Endothelial cell of umbilical vein (primary cell): ENCODE results near the gene LANCL3. TPM values are rescaled to one million over a fixed set of nuclear protein-coding genes. Genes with fewer than 3 reads are reported as not detected.

ENCODE experiments used
- BruUV-seq: library from RNA; stranded (reverse); fragments of 400-500 nt; replicated peaks from 2 replicates; lab custom pipeline; 2021; lab: Mats Ljungman, UMichigan
- CTCF ChIA-PET: fragments of 300-600, 350-600 bp; sonication (Branson Sonifier 250); formaldehyde crosslinking; loops from one replicate; lab custom pipeline; 2021; ENCODE audit warnings: antibody characterized with exemption, inconsistent platforms; lab: Charles Lee
- POLR2A ChIA-PET: fragments of 300-600, 350-600 bp; sonication (Branson Sonifier 250); formaldehyde crosslinking; loops from one replicate; lab custom pipeline; 2021; ENCODE audit warnings: antibody characterized with exemption, inconsistent platforms; lab: Charles Lee
- DNase-seq: peaks from one replicate; pipeline ENCODE4 v3.0.0-alpha.2; 2011; ENCODE audit warnings: low read depth, low spot score
- FAIRE-seq: peaks from 2 replicates; lab custom pipeline; 2011; peaks lifted over from hg19 to GRCh38; lab: Jason Lieb, UNC
- H2AFZ ChIP-seq: 2 replicates; pipeline ENCODE4 v1.6.0; 2012; ENCODE audit warnings: low read depth, low read length, control low read depth, inconsistent platforms
- H3K27ac ChIP-seq: 2 replicates; pipeline ENCODE4 v1.5.1; 2011; ENCODE audit warnings: low read depth, mild to moderate bottlenecking, control low read depth, low read length, moderate library complexity; ENCODE audit not compliant: insufficient read depth
- H3K27me3 ChIP-seq, 2 experiments: 2 replicates each; pipeline versions ENCODE4 v1.6.0 to v1.6.1; 2011; ENCODE audit warnings: low read length in 2 of 2, mixed read lengths in 1 of 2; ENCODE audit not compliant: control insufficient read depth in 2 of 2, insufficient read depth in 2 of 2
- H3K36me3 ChIP-seq, 2 experiments: 2 replicates in 1 of 2; 3 replicates in 1 of 2; pipeline ENCODE4 v1.5.1; 2011; ENCODE audit warnings: low read length in 2 of 2, mild to moderate bottlenecking in 1 of 2, moderate library complexity in 1 of 2; ENCODE audit not compliant: control insufficient read depth in 2 of 2, insufficient read depth in 2 of 2; ENCODE audit errors: extremely low read depth in 1 of 2
- H3K4me1 ChIP-seq: 3 replicates; pipeline ENCODE4 v1.5.1; 2011; ENCODE audit warnings: mild to moderate bottlenecking, low read length; ENCODE audit not compliant: control insufficient read depth, insufficient read depth; ENCODE audit errors: extremely low read depth
- H3K4me2 ChIP-seq: 2 replicates; pipeline ENCODE4 v1.6.1; 2011; ENCODE audit warnings: low read length, control low read depth, mixed read lengths; ENCODE audit not compliant: insufficient read depth
- H3K4me3 ChIP-seq, 3 experiments: fragments of 200-600 bp in 1 of 3; sonication (generic), shearing (Covaris generic) in 1 of 3; replicated peaks in 1 of 3; 2 replicates each; pipeline ENCODE4 v1.5.1; 2011 to 2016; ENCODE audit warnings: control low read depth in 3 of 3, low read length in 3 of 3, mild to moderate bottlenecking in 2 of 3, inconsistent platforms in 1 of 3, low read depth in 1 of 3, moderate library complexity in 1 of 3; ENCODE audit not compliant: insufficient read depth in 1 of 3
- H3K79me2 ChIP-seq: 2 replicates; pipeline ENCODE4 v1.6.0; 2012; ENCODE audit warnings: low read length, inconsistent platforms; ENCODE audit not compliant: control insufficient read depth, insufficient read depth
- H3K9ac ChIP-seq: replicated peaks from 2 replicates; pipeline ENCODE3; 2011; ENCODE audit warnings: low read length, control low read depth; ENCODE audit not compliant: insufficient read depth; ENCODE audit errors: extremely low read depth
- H3K9me1 ChIP-seq: replicated peaks from 3 replicates; pipeline ENCODE4 v1.6.0; 2011; ENCODE audit warnings: mild to moderate bottlenecking, low read length; ENCODE audit not compliant: control insufficient read depth, insufficient read depth; ENCODE audit errors: extremely low read depth
- H3K9me3 ChIP-seq: replicated peaks from 2 replicates; pipeline ENCODE4 v1.5.1; 2012; ENCODE audit warnings: low read length, inconsistent platforms; ENCODE audit not compliant: control insufficient read depth, insufficient read depth
- H4K20me1 ChIP-seq: replicated peaks from 2 replicates; pipeline ENCODE3; 2011; ENCODE audit warnings: mild to moderate bottlenecking, low read length; ENCODE audit not compliant: control insufficient read depth, insufficient read depth; ENCODE audit errors: extremely low read depth
- CTCF ChIP-seq, 2 donors: IDR thresholded peaks; 1 replicate in 1 of 2; 2 replicates in 1 of 2; pipeline ENCODE4 v1.5.1; 2011; ENCODE audit warnings: low read length in 2 of 2, mild to moderate bottlenecking in 2 of 2, moderate library complexity in 2 of 2, control low read depth in 1 of 2, inconsistent platforms in 1 of 2, low read depth in 1 of 2; ENCODE audit not compliant: insufficient read depth in 1 of 2; ENCODE audit errors: extremely low read depth in 1 of 2
- EZH2 ChIP-seq: IDR thresholded peaks from 2 replicates; pipeline ENCODE4 v1.6.1; 2012; ENCODE audit warnings: borderline replicate concordance, low read depth, mild to moderate bottlenecking, moderate library complexity, low read length, inconsistent platforms; ENCODE audit not compliant: severe bottlenecking
- FOS ChIP-seq: IDR thresholded peaks from 2 replicates; pipeline ENCODE4 v1.6.1; 2011; ENCODE audit warnings: mild to moderate bottlenecking, low read length, moderate library complexity, borderline replicate concordance; ENCODE audit not compliant: insufficient read depth
- GATA2 ChIP-seq: IDR thresholded peaks from 2 replicates; pipeline ENCODE4 v1.7.0; 2011; ENCODE audit warnings: low read depth, mild to moderate bottlenecking, moderate library complexity, mixed read lengths, low read length; ENCODE audit not compliant: insufficient read length, insufficient read depth
- JUN ChIP-seq: IDR thresholded peaks from 2 replicates; pipeline ENCODE4 v1.6.1; 2011; ENCODE audit warnings: borderline replicate concordance, low read depth; ENCODE audit not compliant: insufficient read length, insufficient read depth
- MAX ChIP-seq: IDR thresholded peaks from 2 replicates; pipeline ENCODE4 v1.6.1; 2011; ENCODE audit not compliant: insufficient read depth, insufficient read length
- MYC ChIP-seq: IDR thresholded peaks from one replicate; pipeline ENCODE4 v1.6.1; 2011; ENCODE audit warnings: mild to moderate bottlenecking, low read depth, low read length
- POLR2A ChIP-seq: IDR thresholded peaks from 2 replicates; pipeline ENCODE4 v1.6.1; 2012; ENCODE audit warnings: low read depth, mild to moderate bottlenecking, control low read depth, low read length
- POLR2AphosphoS5 ChIP-seq: IDR thresholded peaks from 2 replicates; pipeline ENCODE4 v1.6.1; 2012; ENCODE audit warnings: low read depth, mild to moderate bottlenecking, control low read depth, low read length, moderate library complexity; ENCODE audit not compliant: insufficient read depth
- dilution Hi-C: fragments of 300-500 bp; cut with MboI; formaldehyde crosslinking; loops from one replicate; pipeline ENCODE4 v1.15.0; 2019; ENCODE audit warnings: low sequenced_read_pairs; ENCODE audit not compliant: extremely low pct_ligation_motif_present
- intact Hi-C: fragments of 100-400 bp; cut with micrococcal nuclease; formaldehyde crosslinking; loops from one replicate; pipeline ENCODE4 v1.10.0; 2022
- polyA plus RNA-seq, 4 experiments: library from polyadenylated mRNA; depleted of rRNA in 3 of 4; stranded (reverse) in 3 of 4; unstranded in 1 of 4; fragments of >200 nt; gene quantifications; 2 replicates each; pipeline versions ENCODE4 v1.2.1 to v1.2.3, GENCODE V29; 2011 to 2012; ENCODE audit warnings: missing spikeins in 1 of 4
- total RNA-seq: library from RNA; stranded (reverse); gene quantifications from 2 replicates; pipeline ENCODE4 v1.2.3, GENCODE V29; 2021

LANCL3 gene
- total and polyA plus RNA-seq, 2 donors (not counting 3 experiments of a cell fraction or from before 2014, with no cell fraction given): 0.12 to 1.5 TPM

GRCh38 chrX:37653397-37654085 lies 82.1 kb downstream of the LANCL3 start:
- H3K27ac ChIP-seq: no peak overlapping the region

More at GRCh38 chrX:37653397-37654085, 82.1 kb downstream of the LANCL3 start:
- Histone ChIP-seq H3K36me3 (no peaks in the 10 kb centered on the region), H3K4me2 (no peak overlapping the region), H3K9me3 (no peaks in the 10 kb centered on the region), H3K4me1 (no peaks in the 10 kb centered on the region), H4K20me1 (no peaks in the 10 kb centered on the region), H3K9me1 (no peaks in the 10 kb centered on the region), H2AFZ (no peak overlapping the region), H3K4me3 (no peak overlapping the region), H3K79me2 (no peaks in the 10 kb centered on the region), H3K9ac (no peak overlapping the region), H3K27me3 (no peaks in the 10 kb centered on the region)
- dilution Hi-C loops: no loop called here
- BruUV-seq: no TSS peak
- ChIA-PET CTCF (no interaction called here), POLR2A (no interaction called here)
- intact Hi-C loops: no loop called here
- TF ChIP-seq MAX: no peak
- TF ChIP-seq CTCF (IDR thresholded peaks at IDR 0.05; ENCODE audit: extremely low read depth in 1 of 2, insufficient read depth in 1 of 2, low read depth in 1 of 2, low read length in 2 of 2): no peak
- no peak for TF ChIP-seq POLR2A
- no peak for TF ChIP-seq GATA2
- no peak for TF ChIP-seq FOS
- TF ChIP-seq EZH2: no peak
- no peak for TF ChIP-seq POLR2AphosphoS5
- no peak for TF ChIP-seq MYC
- no peak for TF ChIP-seq JUN
- no peak for FAIRE-seq
- no peak for DNase-seq
